GM11168 (cell line): ENCODE data around the gene WDR47.
"Not testable (repeated sequence)": the region's sequence is repeated elsewhere in the genome, so short reads cannot be mapped to it uniquely, and the experiment has no call there.

Source experiments
- in situ Hi-C: fragments of 300-500 bp; cut with MboI; formaldehyde crosslinking; loops from one replicate; pipeline ENCODE4 v1.12.0; 2022; ENCODE audit warnings: low sequenced_read_pairs; ENCODE audit not compliant: unreplicated experiment

WDR47 gene

GRCh38 chr1:108969346-108969745 lies 72.6 kb downstream of the WDR47 start:
- in situ Hi-C loops: no loop called here

DNA sequence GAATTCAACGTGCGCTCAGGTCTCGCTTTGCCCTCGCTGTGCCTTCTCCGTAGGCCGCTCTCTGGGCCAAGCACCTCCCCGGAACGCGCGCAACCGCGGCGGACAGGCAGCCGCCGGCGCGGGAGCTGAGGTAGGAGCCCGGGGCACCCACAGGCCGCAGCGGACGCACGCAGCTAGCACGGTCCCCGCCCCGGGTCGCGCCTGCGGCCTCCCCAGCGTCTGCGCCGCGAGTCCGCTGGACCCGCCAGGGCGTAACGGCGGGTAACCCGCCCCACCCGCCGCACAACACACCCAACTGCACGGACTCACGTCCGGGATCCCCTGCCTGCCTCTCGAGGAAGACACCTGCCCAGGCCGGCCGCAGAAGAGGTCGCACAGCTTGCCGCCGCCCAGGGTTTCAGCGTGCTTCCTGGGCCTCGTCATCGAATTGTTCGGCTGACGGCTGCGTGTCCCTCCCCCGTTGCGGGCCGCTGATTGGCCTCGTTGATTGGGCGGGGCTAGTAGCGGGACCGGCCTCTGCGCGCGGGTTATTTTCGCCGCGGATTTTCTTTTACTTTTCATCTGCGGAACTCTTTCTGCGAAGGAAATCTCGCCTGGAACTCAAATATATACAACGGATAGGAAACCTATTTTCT lies 78.7 kb downstream of the WDR47 start, which contains the start of gene CLCC1:
Gene CLCC1, minus strand, starts transcription at position 433 of the 635 bp plus-strand sequence. CDS start 13,047 bp downstream, outside the sequence.
- in situ Hi-C loops: no loop called here

DNA sequence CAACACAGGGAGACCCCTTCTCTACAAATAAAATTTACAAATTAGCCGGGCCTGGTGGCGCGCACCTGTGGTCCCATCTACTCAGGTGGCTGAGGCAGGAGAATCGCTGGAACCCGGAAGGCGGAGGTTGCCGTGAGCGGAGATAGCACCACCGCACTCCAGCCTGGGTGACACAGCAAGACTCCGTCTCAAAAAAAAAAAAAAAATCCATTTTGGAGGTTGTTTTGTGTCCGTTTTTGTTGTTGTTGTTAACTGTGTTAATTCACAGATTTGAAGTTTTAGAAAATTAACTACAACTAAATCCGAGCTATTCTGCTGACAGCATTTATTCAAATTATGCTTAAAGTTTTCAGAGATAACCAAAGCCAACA lies 79.2 kb downstream of the WDR47 start:
- in situ Hi-C loops: no loop called here

GRCh38 chr1:108961752-108962486 lies 80.0 kb downstream of the WDR47 start:
- in situ Hi-C loops: no loop called here

- in situ Hi-C loops: no loop called here
Observed at GRCh38 chr1:108961198-108961597, 80.7 kb downstream of the WDR47 start.

- in situ Hi-C loops: no loop called here
Observed at GRCh38 chr1:108960719-108961118, 81.2 kb downstream of the WDR47 start.

DNA sequence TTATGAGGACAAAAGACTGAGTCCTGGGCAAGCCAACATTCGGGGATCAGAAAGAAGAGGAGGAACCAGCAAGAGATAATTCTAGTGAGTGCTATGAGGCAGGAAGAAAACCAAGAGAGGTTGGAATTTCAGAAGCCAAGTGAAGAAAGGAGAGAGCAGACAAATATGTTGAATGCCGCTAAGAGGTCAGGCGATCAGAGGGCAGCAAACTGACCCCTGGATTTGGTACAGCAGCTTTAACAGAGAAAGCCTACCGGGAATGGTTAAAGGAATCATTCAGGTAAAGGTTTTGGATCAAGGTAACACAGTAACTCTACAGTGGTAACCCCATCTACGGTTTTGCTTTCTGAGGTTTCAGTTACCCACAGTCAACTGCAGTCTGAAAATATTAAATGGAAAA lies 84.0 kb downstream of the WDR47 start:
- in situ Hi-C loops: no loop called here

DNA sequence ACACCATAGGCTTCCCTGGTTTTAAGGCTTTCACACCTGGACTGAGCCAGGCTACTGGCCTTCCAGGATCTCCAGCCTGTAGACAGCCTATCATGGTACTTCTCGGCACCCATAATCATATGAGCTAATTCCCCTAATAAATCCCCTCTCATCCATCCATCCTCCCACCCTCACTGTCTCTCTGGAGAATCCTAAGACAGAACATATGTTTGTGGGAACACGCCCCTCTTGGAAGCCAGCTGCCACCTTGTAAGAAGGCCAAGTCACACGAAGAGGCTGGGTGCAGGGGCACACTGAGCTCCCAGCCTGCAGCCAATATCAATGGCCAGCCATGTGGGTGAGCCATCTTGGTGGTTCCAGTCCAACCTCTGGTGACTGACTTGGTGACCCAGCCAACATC lies 86.0 kb downstream of the WDR47 start:
- in situ Hi-C loops: no loop called here

- in situ Hi-C loops: no loop called here
Observed at GRCh38 chr1:108955111-108955510, 86.8 kb downstream of the WDR47 start.

DNA sequence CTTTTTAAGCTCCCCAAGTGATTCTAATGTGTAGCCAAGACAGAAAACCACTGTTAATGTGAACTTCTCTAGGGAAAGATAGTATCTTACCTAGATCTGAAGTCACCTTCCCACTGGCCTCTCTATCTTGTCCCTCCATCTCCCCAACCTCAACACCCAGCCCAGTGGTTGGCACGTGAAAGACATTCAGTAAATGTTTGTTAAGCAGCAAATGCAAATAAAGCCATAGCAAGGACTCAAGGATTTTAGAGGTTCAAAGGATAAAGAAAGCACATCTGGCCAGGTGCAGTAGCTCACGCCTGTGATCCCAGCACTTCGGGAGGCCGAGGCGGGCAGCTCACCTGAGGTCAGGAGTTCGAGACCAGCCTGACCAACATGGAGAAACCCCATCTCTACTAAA lies 88.5 kb downstream of the WDR47 start:
- in situ Hi-C loops: no loop called here

DNA sequence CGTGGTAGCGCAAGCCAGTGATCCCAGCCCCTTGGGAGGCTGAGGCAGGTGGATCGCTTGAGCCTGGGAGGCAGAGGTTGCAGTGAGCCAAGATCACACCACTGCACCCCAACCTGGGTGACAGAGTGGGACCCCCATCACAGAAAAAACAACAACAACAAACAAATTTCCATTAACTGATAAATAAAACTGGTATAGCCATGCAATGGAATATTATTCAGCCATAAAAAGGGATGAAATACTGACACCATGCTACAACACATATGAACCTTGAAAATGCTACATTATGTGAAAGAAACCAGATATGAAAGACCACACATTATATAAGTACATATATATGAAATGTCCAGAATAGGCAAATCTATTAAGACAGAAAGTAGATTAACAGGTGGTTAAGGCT lies 90.7 kb downstream of the WDR47 start:
- in situ Hi-C loops: no loop called here

- in situ Hi-C loops: no loop called here
Observed at GRCh38 chr1:108949044-108949443, 92.9 kb downstream of the WDR47 start.

- in situ Hi-C loops: no loop called here
Observed at GRCh38 chr1:108947871-108948525, 93.9 kb downstream of the WDR47 start.

DNA sequence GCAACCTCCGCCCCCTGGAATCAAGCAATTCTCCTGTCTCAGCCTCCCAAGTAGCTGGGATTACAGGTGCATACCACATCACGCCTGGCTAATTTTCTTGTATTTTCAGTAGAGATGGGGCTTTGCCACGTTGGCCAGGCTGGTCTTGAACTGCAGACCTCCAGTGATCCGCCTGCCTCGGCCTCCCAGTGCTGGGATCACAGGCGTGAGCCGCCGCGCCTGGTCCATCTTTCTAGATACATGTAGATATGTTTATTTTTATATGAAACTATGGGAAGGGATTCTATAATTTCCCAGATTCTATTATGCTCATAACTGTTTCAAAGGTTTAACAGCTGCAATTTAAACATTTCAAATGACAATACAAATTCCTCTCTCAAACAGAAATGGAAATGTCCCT lies 105.7 kb downstream of the WDR47 start:
- in situ Hi-C loops: no loop called here

DNA sequence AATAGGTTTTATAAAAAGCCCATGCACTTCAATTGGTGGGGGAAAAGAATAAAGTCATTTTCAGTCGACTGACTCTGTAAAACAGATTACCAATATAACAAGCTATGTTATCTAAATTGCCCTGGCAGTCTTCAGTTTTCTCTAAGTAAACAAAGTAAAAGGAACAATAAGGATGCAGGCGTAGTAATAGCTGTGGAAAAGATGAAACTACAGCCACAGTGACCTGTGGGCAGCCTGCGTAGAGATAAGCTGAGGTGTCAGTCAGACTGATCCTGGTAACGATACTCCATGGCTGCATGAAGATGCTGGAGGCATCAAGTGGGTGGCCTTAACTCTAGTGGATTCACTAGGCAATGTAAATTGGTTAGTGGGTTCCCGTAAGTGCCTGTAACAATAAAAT lies 108.0 kb downstream of the WDR47 start:
- in situ Hi-C loops: no loop called here

DNA sequence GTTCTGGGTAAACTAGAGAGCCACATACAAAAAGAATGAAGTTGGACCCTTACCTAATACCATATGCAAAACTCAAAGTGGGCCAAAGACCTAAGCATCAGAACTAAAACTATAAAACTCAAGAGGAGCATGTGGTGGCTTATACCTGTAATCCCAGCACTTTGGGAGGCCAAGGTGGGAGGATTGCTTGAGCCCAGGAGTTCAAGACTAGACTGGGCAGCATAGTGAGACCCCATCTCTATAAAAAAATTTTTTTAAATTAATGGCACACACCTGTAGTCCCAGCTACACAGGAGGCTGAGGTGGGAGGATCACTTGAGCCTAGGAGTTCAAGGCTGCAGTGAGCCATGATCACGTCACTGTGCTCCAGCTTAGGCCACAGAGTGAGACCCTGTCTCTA lies 114.3 kb downstream of the WDR47 start:
- in situ Hi-C loops: not testable (repeated sequence)

DNA sequence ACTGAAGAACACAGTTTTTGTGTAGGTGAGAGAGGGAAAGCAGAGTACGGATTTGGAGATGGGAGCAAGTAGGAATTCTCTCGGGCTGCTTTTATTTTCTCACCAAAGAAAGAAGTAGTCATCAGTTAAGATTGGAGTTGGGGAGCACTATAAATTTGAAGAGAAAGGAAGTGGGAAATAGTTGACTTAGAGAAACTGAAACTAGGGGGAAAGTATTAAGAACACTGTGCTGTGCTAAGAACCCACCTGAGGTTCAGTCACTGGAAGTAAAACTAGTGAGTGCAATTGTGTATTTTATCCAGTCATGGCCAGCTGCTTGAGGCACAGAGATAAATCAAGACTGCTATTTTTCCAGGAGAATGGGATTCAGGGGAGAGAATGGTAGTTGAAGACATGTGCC lies 116.0 kb downstream of the WDR47 start:
- in situ Hi-C loops: no loop called here
